Astrocyte (in vitro differentiated cells and primary cell): ENCODE data around the gene TCEANC. TPM values are rescaled to one million over a fixed set of nuclear protein-coding genes. Genes with fewer than 3 reads are reported as not detected.
"Not testable (repeated sequence)": the region's sequence is repeated elsewhere in the genome, so short reads cannot be mapped to it uniquely, and the experiment has no call there.

ENCODE experiments used
- DNase-seq: peaks from one replicate; pipeline ENCODE4 v3.0.0-alpha.2; 2010; ENCODE audit warnings: low read depth
- FAIRE-seq: peaks from 2 replicates; lab custom pipeline; 2011; peaks lifted over from hg19 to GRCh38; lab: Jason Lieb, UNC
- H2AFZ ChIP-seq: 2 replicates; pipeline ENCODE4 v1.6.0; 2012; ENCODE audit warnings: low read depth, low read length, inconsistent platforms
- H3K27ac ChIP-seq: 2 replicates; pipeline ENCODE4 v1.5.1; 2011; ENCODE audit warnings: low read depth, low read length, inconsistent platforms
- H3K27me3 ChIP-seq: 2 replicates; pipeline ENCODE4 v1.6.0; 2011; ENCODE audit warnings: low read length, inconsistent platforms; ENCODE audit not compliant: insufficient read depth
- H3K36me3 ChIP-seq: 2 replicates; pipeline ENCODE4 v1.5.1; 2011; ENCODE audit warnings: low read length, inconsistent platforms; ENCODE audit not compliant: insufficient read depth
- H3K4me1 ChIP-seq: 2 replicates; pipeline ENCODE4 v1.5.1; 2011; ENCODE audit warnings: low read length, inconsistent platforms; ENCODE audit not compliant: insufficient read depth
- H3K4me2 ChIP-seq: 2 replicates; pipeline ENCODE4 v1.6.0; 2012; ENCODE audit warnings: low read length, inconsistent platforms
- H3K4me3 ChIP-seq: 2 replicates; pipeline ENCODE4 v1.5.1; 2011; ENCODE audit warnings: low read depth, mild to moderate bottlenecking, low read length, inconsistent platforms; ENCODE audit not compliant: insufficient read depth
- H3K79me2 ChIP-seq: 2 replicates; pipeline ENCODE4 v1.6.0; 2012; ENCODE audit warnings: mild to moderate bottlenecking, low read length, inconsistent platforms; ENCODE audit not compliant: insufficient read depth
- H3K9ac ChIP-seq: 2 replicates; pipeline ENCODE4 v1.6.0; 2012; ENCODE audit warnings: mild to moderate bottlenecking, low read length, inconsistent platforms
- H3K9me3 ChIP-seq: 2 replicates; pipeline ENCODE4 v1.5.1; 2012; ENCODE audit warnings: low read depth, mild to moderate bottlenecking, low read length, inconsistent platforms; ENCODE audit not compliant: insufficient read depth
- H4K20me1 ChIP-seq: 2 replicates; pipeline ENCODE4 v1.6.0; 2012; ENCODE audit warnings: low read length, inconsistent platforms; ENCODE audit not compliant: insufficient read depth
- H3K27ac Mint-ChIP-seq: one replicate; pipeline ENCODE4 v1.8.0; 2021; ENCODE audit warnings: mild to moderate bottlenecking, mixed read lengths; ENCODE audit not compliant: unreplicated experiment
- H3K27me3 Mint-ChIP-seq: one replicate; pipeline ENCODE4 v1.8.0; 2021; ENCODE audit warnings: low read depth, mixed read lengths; ENCODE audit not compliant: unreplicated experiment
- H3K36me3 Mint-ChIP-seq: one replicate; pipeline ENCODE4 v1.8.0; 2021; ENCODE audit warnings: low read depth, mixed read lengths; ENCODE audit not compliant: unreplicated experiment
- H3K4me1 Mint-ChIP-seq: one replicate; pipeline ENCODE4 v1.8.0; 2021; ENCODE audit warnings: low read depth, mixed read lengths; ENCODE audit not compliant: unreplicated experiment
- H3K4me3 Mint-ChIP-seq: one replicate; pipeline ENCODE4 v1.8.0; 2021; ENCODE audit warnings: mild to moderate bottlenecking, moderate library complexity, mixed read lengths; ENCODE audit not compliant: unreplicated experiment
- H3K9me3 Mint-ChIP-seq: one replicate; pipeline ENCODE4 v1.8.0; 2021; ENCODE audit warnings: mild to moderate bottlenecking, mixed read lengths; ENCODE audit not compliant: unreplicated experiment
- EZH2 ChIP-seq: IDR thresholded peaks from 2 replicates; pipeline ENCODE4 v1.6.1; 2012; ENCODE audit warnings: mild to moderate bottlenecking, low read length, inconsistent platforms; ENCODE audit not compliant: insufficient read depth
- total RNA-seq: library from RNA; stranded (reverse); gene quantifications from 2 replicates; pipeline ENCODE4 v1.2.1, GENCODE V29; 2021
- TF ChIP-seq, protein P1 (sequence below): IDR thresholded peaks from 2 replicates; pipeline ENCODE4 v1.5.1; 2011; ENCODE audit warnings: low read depth, mild to moderate bottlenecking, inconsistent platforms, low read length, moderate library complexity; ENCODE audit not compliant: insufficient read depth

The TCEANC gene
- total RNA-seq, 1 donor from 2014 or later: 1.0 TPM

DNA sequence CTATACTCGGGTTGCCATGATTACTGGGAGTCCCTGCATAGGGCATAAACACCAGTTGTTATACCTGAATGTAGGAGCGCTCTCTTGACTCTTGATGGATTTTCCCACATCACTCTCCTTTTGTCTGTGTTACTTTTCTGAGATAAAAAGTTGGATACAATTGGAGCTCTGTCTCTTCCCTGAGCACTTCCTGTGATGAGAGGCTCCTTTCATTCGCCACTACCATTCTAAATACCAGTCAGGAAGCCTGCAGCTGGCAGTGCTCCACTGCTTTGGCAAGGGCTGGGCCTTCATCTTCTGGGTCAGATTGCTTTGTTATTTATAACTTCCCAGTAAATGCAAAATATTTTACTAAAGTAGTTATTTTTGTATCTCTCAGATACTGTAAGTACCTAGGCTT is 13.9 kb downstream of the TCEANC start:
- Histone ChIP-seq H3K27me3 (peaks cover 2% of the 10 kb centered on the region), H3K4me2 (no peak overlapping the region), H3K27ac (no peak overlapping the region), H4K20me1 (no peaks in the 10 kb centered on the region), H3K4me3 (no peak overlapping the region), H3K4me1 (peaks cover 3% of the 10 kb centered on the region), H3K36me3 (no peaks in the 10 kb centered on the region), H3K9ac (no peak overlapping the region), H2AFZ (no peak overlapping the region), H3K79me2 (no peaks in the 10 kb centered on the region), H3K9me3 (no peaks in the 10 kb centered on the region)
- DNase-seq: no peak
- Mint-ChIP-seq H3K9me3 (no peaks in the 10 kb centered on the region), H3K4me3 (no peak overlapping the region), H3K36me3 (peaks cover 5% of the 10 kb centered on the region), H3K4me1 (peaks cover 11% of the 10 kb centered on the region), H3K27me3 (no peaks in the 10 kb centered on the region), H3K27ac (no peak overlapping the region)
- no peak for FAIRE-seq
- TF ChIP-seq EZH2: no peak
- TF ChIP-seq, protein P1, sequence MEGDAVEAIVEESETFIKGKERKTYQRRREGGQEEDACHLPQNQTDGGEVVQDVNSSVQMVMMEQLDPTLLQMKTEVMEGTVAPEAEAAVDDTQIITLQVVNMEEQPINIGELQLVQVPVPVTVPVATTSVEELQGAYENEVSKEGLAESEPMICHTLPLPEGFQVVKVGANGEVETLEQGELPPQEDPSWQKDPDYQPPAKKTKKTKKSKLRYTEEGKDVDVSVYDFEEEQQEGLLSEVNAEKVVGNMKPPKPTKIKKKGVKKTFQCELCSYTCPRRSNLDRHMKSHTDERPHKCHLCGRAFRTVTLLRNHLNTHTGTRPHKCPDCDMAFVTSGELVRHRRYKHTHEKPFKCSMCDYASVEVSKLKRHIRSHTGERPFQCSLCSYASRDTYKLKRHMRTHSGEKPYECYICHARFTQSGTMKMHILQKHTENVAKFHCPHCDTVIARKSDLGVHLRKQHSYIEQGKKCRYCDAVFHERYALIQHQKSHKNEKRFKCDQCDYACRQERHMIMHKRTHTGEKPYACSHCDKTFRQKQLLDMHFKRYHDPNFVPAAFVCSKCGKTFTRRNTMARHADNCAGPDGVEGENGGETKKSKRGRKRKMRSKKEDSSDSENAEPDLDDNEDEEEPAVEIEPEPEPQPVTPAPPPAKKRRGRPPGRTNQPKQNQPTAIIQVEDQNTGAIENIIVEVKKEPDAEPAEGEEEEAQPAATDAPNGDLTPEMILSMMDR: no peak

DNA sequence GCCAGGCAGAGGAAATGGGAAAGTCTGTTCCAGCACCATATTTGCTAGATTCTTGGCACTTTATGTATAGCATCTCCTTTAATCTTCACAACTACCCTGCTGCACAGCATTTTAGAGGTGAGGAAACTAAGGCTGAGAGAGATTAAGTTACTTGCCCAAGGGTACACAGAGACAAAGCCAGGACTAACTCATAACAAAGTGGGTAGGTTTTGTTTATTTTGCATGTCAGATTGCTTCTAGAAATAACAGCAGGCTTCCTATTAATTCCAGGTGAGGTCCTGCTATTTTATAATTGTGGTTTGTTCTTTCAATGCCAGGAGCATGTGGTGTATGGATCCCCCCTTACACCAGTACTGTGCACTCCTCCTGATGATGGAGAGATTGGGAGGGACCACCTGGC is 15.0 kb downstream of the TCEANC start:
- H3K27me3 ChIP-seq: peaks cover 2% of the 10 kb centered on the region
- H3K9ac ChIP-seq: no peak overlapping the region
- no peak overlapping the region for H3K4me3 Mint-ChIP-seq
- H3K9me3 ChIP-seq: no peaks in the 10 kb centered on the region
- no peaks in the 10 kb centered on the region for H3K9me3 Mint-ChIP-seq
- FAIRE-seq (no peak), DNase-seq (no peak)
- H3K4me3 ChIP-seq: no peak overlapping the region
- H3K4me2 ChIP-seq: no peak overlapping the region
- H3K36me3 ChIP-seq: no peaks in the 10 kb centered on the region
- H3K36me3 Mint-ChIP-seq: peaks cover 3% of the 10 kb centered on the region
- H4K20me1 ChIP-seq: no peaks in the 10 kb centered on the region
- H3K4me1 ChIP-seq: peaks cover 3% of the 10 kb centered on the region
- no peaks in the 10 kb centered on the region for H3K79me2 ChIP-seq
- no peaks in the 10 kb centered on the region for H3K27me3 Mint-ChIP-seq
- TF ChIP-seq EZH2: no peak
- TF ChIP-seq, protein P1: no peak
- no peak overlapping the region for H3K27ac ChIP-seq
- peaks cover 11% of the 10 kb centered on the region for H3K4me1 Mint-ChIP-seq
- no peak overlapping the region for H2AFZ ChIP-seq
- H3K27ac Mint-ChIP-seq: no peak overlapping the region

DNA sequence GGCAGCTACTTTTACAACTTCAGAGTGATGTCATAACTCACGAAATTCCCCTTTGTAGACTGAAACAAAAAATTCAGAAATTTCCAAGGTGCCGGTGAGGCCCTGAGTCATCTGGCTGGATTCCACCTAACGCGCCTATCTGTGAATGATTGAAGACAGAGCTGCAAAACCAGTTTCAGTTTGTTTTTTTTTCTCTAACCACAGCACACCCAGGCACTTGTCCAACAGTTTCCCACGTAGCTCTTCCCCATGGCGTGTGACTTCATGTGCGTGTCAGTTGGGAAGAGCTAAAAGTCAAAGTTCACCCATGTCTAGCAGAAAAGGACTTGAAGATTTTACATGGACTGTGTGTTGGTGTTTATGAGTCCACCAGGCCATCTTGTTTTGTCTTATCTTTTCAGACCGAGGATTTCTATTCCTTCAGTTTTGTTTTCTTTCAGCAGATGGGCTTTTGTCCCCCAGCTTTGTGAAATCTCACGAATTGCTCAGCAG is 16.4 kb downstream of the TCEANC start:
- H3K36me3 ChIP-seq: no peaks in the 10 kb centered on the region
- H3K27me3 ChIP-seq: peaks cover 2% of the 10 kb centered on the region
- peak overlapping the region; percentile 51 for H3K27ac ChIP-seq
- Mint-ChIP-seq H3K9me3 (no peaks in the 10 kb centered on the region), H3K4me3 (no peak overlapping the region), H3K27ac (peak overlapping the region; percentile 86), H3K36me3 (no peaks in the 10 kb centered on the region), H3K27me3 (no peaks in the 10 kb centered on the region), H3K4me1 (peaks cover 9% of the 10 kb centered on the region)
- H3K4me1 ChIP-seq: peaks cover 3% of the 10 kb centered on the region
- peak overlapping the region; percentile 55 for H3K4me2 ChIP-seq
- no peak overlapping the region for H2AFZ ChIP-seq
- H3K79me2 ChIP-seq: no peaks in the 10 kb centered on the region
- FAIRE-seq (peak; percentile 97), DNase-seq (peak; percentile 96)
- TF ChIP-seq, protein P1: no peak
- no peak for TF ChIP-seq EZH2
- H3K9ac ChIP-seq: no peak overlapping the region
- no peaks in the 10 kb centered on the region for H4K20me1 ChIP-seq
- no peak overlapping the region for H3K4me3 ChIP-seq
- no peaks in the 10 kb centered on the region for H3K9me3 ChIP-seq

DNA sequence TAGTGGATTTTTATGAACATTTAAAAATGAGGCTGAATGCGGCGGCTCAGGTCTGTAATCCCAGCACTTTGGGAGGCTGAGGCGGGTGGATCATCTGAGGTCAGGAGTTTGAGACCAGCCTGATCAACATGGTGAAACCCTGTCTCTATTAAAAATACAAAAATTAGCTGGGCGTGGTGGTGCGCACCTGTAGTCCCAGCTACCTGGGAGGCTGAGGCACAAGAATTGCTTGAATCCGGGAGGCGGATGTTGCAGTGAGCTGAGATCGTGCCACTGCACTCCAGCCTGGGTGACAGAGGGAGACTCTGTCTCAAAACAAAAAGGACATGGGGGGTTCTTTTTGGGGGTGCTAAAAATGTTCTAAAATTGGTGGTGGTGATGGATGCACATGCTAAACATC is 16.8 kb downstream of the TCEANC start:
- H3K9me3 Mint-ChIP-seq, H3K36me3 ChIP-seq, H4K20me1 ChIP-seq, H3K36me3 Mint-ChIP-seq, H3K79me2 ChIP-seq, H3K27me3 ChIP-seq, H3K4me3 ChIP-seq, H3K4me1 ChIP-seq, H3K9ac ChIP-seq, H3K9me3 ChIP-seq, H3K4me3 Mint-ChIP-seq, H3K4me1 Mint-ChIP-seq, H3K27me3 Mint-ChIP-seq, DNase-seq, FAIRE-seq, H2AFZ ChIP-seq: not testable (repeated sequence)
- Histone ChIP-seq H3K4me2 (peak overlapping the region; percentile 55), H3K27ac (peak overlapping the region; percentile 51)
- H3K27ac Mint-ChIP-seq: peak overlapping the region; percentile 86
